Neural cell (in vitro differentiated cells): ENCODE data around the gene EDNRA. TPM values are rescaled to one million over a fixed set of nuclear protein-coding genes. Genes with fewer than 3 reads are reported as not detected.

Source experiments
- H2AFZ ChIP-seq: fragments of 200-600, 300-800 bp; sonication (generic), shearing (Covaris generic); 2 replicates; pipeline ENCODE4 v1.6.0; 2014; ENCODE audit warnings: low read depth, mild to moderate bottlenecking, antibody characterized with exemption, low read length, moderate library complexity
- H3F3A ChIP-seq: fragments of 200-600 bp; shearing (Covaris generic); 2 replicates; pipeline ENCODE4 v1.6.1; 2016; ENCODE audit warnings: mild to moderate bottlenecking, moderate library complexity, mixed read lengths, antibody characterized with exemption, low read length; ENCODE audit not compliant: insufficient read depth, poor library complexity, severe bottlenecking
- H3K27ac ChIP-seq: fragments of 200-600, 300-800 bp; sonication (generic), shearing (Covaris generic); 2 replicates; pipeline ENCODE4 v1.5.1; 2014; ENCODE audit warnings: mild to moderate bottlenecking, low read length, moderate library complexity
- H3K27me3 ChIP-seq: fragments of 300-800, 200-600 bp; sonication (generic), shearing (Covaris generic); 2 replicates; pipeline ENCODE4 v1.6.0; 2014; ENCODE audit warnings: mild to moderate bottlenecking, low read depth, low read length, moderate library complexity; ENCODE audit not compliant: insufficient read depth
- H3K36me3 ChIP-seq: fragments of 300-800, 200-600 bp; sonication (generic), shearing (Covaris generic); 2 replicates; pipeline ENCODE4 v1.5.1; 2014; ENCODE audit warnings: mild to moderate bottlenecking, antibody characterized with exemption, low read length, moderate library complexity; ENCODE audit not compliant: insufficient read depth
- H3K4me2 ChIP-seq: fragments of 300-800, 200-600 bp; sonication (generic), shearing (Covaris generic); 2 replicates; pipeline ENCODE4 v1.6.0; 2014; ENCODE audit warnings: mild to moderate bottlenecking, low read length
- H3K4me3 ChIP-seq: fragments of 300-800, 200-600 bp; sonication (generic), shearing (Covaris generic); 2 replicates; pipeline ENCODE4 v1.5.1; 2014; ENCODE audit warnings: mild to moderate bottlenecking, low read length, moderate library complexity
- H3K79me2 ChIP-seq: fragments of 200-600 bp; shearing (Covaris generic); replicated peaks from 2 replicates; pipeline ENCODE4 v1.6.0; 2014; ENCODE audit warnings: mild to moderate bottlenecking, low read length, moderate library complexity; ENCODE audit not compliant: insufficient read depth
- H3K9ac ChIP-seq: fragments of 300-800, 200-600 bp; sonication (generic), shearing (Covaris generic); 2 replicates; pipeline ENCODE4 v1.6.1; 2016; ENCODE audit warnings: mild to moderate bottlenecking, low read length, mixed read lengths
- H3K9me2 ChIP-seq: fragments of 200-600 bp; shearing (Covaris generic); 2 replicates; pipeline ENCODE4 v1.6.1; 2016; ENCODE audit warnings: mild to moderate bottlenecking, low read length, mixed read lengths; ENCODE audit not compliant: insufficient read depth
- H3K9me3 ChIP-seq: fragments of 200-600, 300-800 bp; sonication (generic), shearing (Covaris generic); 2 replicates; pipeline ENCODE4 v1.6.1; 2016; ENCODE audit warnings: mild to moderate bottlenecking, mixed run types, low read length, moderate library complexity, mixed read lengths
- H4K20me1 ChIP-seq: fragments of 200-600 bp; shearing (Covaris generic); 2 replicates; pipeline ENCODE4 v1.6.1; 2016; ENCODE audit warnings: mild to moderate bottlenecking, mixed run types; ENCODE audit not compliant: insufficient read depth
- EP300 ChIP-seq: fragments of 450-650 bp; conservative IDR thresholded peaks from 2 replicates; pipeline ENCODE4 v1.6.1; 2014; ENCODE audit warnings: antibody characterized with exemption, mild to moderate bottlenecking, moderate library complexity; ENCODE audit not compliant: poor library complexity, severe bottlenecking
- EZH2 ChIP-seq: fragments of 200-600, 300-800 bp; shearing (Covaris generic), sonication (generic); IDR thresholded peaks from 2 replicates; pipeline ENCODE4 v1.6.1; 2014; ENCODE audit warnings: antibody characterized with exemption, low read length, borderline replicate concordance, mild to moderate bottlenecking; ENCODE audit not compliant: insufficient read depth, poor library complexity, severe bottlenecking
- MXI1 ChIP-seq: fragments of 450-650 bp; conservative IDR thresholded peaks from 2 replicates; pipeline ENCODE4 v1.6.1; 2014; ENCODE audit warnings: antibody characterized with exemption, mild to moderate bottlenecking; ENCODE audit not compliant: poor library complexity, severe bottlenecking
- POLR2AphosphoS5 ChIP-seq: IDR thresholded peaks from 2 replicates; pipeline ENCODE4 v1.6.1; 2012
- RAD21 ChIP-seq: fragments of 450-650 bp; conservative IDR thresholded peaks from 2 replicates; pipeline ENCODE4 v1.6.1; 2014; ENCODE audit warnings: antibody characterized with exemption, mild to moderate bottlenecking, moderate library complexity
- SMC3 ChIP-seq: fragments of 450-650 bp; conservative IDR thresholded peaks from 2 replicates; pipeline ENCODE4 v1.6.1; 2014; ENCODE audit warnings: antibody characterized with exemption, mild to moderate bottlenecking, moderate library complexity; ENCODE audit not compliant: poor library complexity
- TAF1 ChIP-seq: IDR thresholded peaks from 2 replicates; pipeline ENCODE4 v1.6.1; 2012; ENCODE audit warnings: low read depth
- polyA plus RNA-seq: library from polyadenylated mRNA; depleted of rRNA; stranded (reverse); fragments of >200 nt; gene quantifications from 2 replicates; pipeline ENCODE4 v1.2.3, GENCODE V29; 2014
- TF ChIP-seq, protein P1 (sequence below): fragments of 450-650 bp; IDR thresholded peaks from 2 replicates; pipeline ENCODE4 v1.5.1; 2014; ENCODE audit warnings: antibody characterized with exemption, mild to moderate bottlenecking, moderate library complexity; ENCODE audit not compliant: poor library complexity, severe bottlenecking
- TF ChIP-seq, protein P2 (sequence below): IDR thresholded peaks from 2 replicates; pipeline ENCODE4 v1.6.1; 2012; ENCODE audit warnings: borderline replicate concordance

EDNRA gene
- polyA plus RNA-seq, 1 donor from 2014 or later = 0.19 TPM

DNA sequence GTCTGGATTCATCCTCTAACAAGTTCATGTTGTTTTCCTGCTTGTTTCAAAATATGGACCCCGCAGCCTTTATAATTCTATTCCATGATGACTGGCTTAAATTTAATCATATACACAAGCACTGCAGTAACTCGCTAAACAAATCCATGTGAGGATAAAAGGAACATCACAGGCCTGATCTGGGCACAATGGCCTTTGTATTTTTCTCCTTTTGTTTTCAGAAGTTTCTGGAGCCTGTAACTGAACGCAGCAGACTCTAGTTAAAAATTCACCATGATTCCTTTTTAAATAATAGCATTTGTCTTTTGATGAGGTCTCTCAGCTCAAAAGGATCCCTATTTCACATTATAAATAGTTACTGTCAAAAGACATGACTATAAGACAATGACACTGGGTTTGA, 106.1 kb downstream of the EDNRA start:
- Histone ChIP-seq H3K9ac (no peak overlapping the region), H3K27me3 (no peaks in the 10 kb centered on the region), H3K9me2 (no peaks in the 10 kb centered on the region), H3K4me2 (no peak overlapping the region), H2AFZ (no peak overlapping the region), H3K9me3 (no peaks in the 10 kb centered on the region), H4K20me1 (no peaks in the 10 kb centered on the region), H3K27ac (no peak overlapping the region), H3K4me3 (no peak overlapping the region), H3K36me3 (no peaks in the 10 kb centered on the region), H3K79me2 (no peaks in the 10 kb centered on the region), H3F3A (no peaks in the 10 kb centered on the region)
- no peak for TF ChIP-seq EZH2
- TF ChIP-seq, protein P1, sequence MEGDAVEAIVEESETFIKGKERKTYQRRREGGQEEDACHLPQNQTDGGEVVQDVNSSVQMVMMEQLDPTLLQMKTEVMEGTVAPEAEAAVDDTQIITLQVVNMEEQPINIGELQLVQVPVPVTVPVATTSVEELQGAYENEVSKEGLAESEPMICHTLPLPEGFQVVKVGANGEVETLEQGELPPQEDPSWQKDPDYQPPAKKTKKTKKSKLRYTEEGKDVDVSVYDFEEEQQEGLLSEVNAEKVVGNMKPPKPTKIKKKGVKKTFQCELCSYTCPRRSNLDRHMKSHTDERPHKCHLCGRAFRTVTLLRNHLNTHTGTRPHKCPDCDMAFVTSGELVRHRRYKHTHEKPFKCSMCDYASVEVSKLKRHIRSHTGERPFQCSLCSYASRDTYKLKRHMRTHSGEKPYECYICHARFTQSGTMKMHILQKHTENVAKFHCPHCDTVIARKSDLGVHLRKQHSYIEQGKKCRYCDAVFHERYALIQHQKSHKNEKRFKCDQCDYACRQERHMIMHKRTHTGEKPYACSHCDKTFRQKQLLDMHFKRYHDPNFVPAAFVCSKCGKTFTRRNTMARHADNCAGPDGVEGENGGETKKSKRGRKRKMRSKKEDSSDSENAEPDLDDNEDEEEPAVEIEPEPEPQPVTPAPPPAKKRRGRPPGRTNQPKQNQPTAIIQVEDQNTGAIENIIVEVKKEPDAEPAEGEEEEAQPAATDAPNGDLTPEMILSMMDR = no peak

DNA sequence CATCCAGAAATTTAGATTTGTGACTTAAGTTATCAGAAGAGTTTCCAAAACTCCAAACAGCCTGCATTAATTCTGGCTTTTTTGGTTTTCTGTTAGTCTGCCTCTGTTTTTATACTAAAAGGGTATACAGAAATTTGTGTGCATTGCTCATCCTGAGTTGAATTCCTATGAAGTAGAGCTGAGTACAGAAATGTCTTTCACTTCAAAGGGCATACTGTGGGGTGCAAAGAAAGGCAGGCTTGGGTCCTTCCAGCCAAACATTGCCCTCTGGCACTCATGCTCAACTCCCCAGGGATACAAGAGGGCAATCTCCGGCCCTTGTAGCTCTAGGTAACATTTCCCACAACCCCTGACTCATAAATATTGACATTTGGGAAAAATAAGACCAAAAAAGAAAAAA, 108.7 kb downstream of the EDNRA start:
- TF ChIP-seq, protein P2, sequence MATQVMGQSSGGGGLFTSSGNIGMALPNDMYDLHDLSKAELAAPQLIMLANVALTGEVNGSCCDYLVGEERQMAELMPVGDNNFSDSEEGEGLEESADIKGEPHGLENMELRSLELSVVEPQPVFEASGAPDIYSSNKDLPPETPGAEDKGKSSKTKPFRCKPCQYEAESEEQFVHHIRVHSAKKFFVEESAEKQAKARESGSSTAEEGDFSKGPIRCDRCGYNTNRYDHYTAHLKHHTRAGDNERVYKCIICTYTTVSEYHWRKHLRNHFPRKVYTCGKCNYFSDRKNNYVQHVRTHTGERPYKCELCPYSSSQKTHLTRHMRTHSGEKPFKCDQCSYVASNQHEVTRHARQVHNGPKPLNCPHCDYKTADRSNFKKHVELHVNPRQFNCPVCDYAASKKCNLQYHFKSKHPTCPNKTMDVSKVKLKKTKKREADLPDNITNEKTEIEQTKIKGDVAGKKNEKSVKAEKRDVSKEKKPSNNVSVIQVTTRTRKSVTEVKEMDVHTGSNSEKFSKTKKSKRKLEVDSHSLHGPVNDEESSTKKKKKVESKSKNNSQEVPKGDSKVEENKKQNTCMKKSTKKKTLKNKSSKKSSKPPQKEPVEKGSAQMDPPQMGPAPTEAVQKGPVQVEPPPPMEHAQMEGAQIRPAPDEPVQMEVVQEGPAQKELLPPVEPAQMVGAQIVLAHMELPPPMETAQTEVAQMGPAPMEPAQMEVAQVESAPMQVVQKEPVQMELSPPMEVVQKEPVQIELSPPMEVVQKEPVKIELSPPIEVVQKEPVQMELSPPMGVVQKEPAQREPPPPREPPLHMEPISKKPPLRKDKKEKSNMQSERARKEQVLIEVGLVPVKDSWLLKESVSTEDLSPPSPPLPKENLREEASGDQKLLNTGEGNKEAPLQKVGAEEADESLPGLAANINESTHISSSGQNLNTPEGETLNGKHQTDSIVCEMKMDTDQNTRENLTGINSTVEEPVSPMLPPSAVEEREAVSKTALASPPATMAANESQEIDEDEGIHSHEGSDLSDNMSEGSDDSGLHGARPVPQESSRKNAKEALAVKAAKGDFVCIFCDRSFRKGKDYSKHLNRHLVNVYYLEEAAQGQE = no peak
- no peak for TF ChIP-seq EP300
- no peak for TF ChIP-seq MXI1
- TF ChIP-seq, protein P1 = no peak
- no peak for TF ChIP-seq POLR2AphosphoS5
- TF ChIP-seq TAF1 = no peak
- no peak for TF ChIP-seq SMC3
- no peak for TF ChIP-seq EZH2
- TF ChIP-seq RAD21 = no peak
- Histone ChIP-seq H3K9me3 (no peaks in the 10 kb centered on the region), H4K20me1 (no peaks in the 10 kb centered on the region), H3K9ac (no peak overlapping the region), H2AFZ (no peak overlapping the region), H3K27ac (no peak overlapping the region), H3F3A (no peaks in the 10 kb centered on the region), H3K9me2 (no peaks in the 10 kb centered on the region), H3K4me3 (no peak overlapping the region), H3K27me3 (no peaks in the 10 kb centered on the region), H3K4me2 (no peak overlapping the region), H3K79me2 (no peaks in the 10 kb centered on the region), H3K36me3 (no peaks in the 10 kb centered on the region)
